Measurements from ENCODE around the gene PRAC2.

DNA sequence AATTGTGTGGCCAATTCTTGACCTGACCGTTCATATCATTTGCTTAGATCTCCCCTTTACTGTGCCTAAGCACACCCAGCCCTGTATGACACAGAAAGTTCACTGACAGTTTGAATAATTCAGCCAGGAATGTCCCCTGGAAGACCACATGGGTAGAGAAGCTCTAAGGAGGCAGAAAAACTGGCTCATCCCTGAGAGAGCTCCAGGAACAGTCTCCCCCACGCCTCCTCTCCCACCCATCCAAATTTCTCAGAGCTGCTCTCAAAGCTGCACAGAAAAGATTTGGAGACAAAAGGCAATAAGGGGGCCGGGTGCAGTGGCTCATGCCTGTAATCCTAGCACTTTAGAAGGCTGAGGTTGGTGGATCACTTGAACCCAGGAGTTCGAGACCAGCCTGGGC, 11.9 kb upstream of the PRAC2 start:
- TF ChIP-seq, protein P1, sequence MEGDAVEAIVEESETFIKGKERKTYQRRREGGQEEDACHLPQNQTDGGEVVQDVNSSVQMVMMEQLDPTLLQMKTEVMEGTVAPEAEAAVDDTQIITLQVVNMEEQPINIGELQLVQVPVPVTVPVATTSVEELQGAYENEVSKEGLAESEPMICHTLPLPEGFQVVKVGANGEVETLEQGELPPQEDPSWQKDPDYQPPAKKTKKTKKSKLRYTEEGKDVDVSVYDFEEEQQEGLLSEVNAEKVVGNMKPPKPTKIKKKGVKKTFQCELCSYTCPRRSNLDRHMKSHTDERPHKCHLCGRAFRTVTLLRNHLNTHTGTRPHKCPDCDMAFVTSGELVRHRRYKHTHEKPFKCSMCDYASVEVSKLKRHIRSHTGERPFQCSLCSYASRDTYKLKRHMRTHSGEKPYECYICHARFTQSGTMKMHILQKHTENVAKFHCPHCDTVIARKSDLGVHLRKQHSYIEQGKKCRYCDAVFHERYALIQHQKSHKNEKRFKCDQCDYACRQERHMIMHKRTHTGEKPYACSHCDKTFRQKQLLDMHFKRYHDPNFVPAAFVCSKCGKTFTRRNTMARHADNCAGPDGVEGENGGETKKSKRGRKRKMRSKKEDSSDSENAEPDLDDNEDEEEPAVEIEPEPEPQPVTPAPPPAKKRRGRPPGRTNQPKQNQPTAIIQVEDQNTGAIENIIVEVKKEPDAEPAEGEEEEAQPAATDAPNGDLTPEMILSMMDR (IDR thresholded peaks at IDR 0.05), result no peak
- no peak for TF ChIP-seq EP300 (IDR thresholded peaks at IDR 0.05)
